ENCODE results near the gene CDH10.

The CDH10 gene

GRCh38 chr5:24555229-24555628 lies 89.5 kb downstream of the CDH10 start:
- DNase-seq, result no peak
- CTCF ChIA-PET, result no interaction called here
- no peaks in the 10 kb centered on the region for H3K36me3 Mint-ChIP-seq
- no peaks in the 10 kb centered on the region for H3K9me3 Mint-ChIP-seq
- no peaks in the 10 kb centered on the region for H3K4me1 Mint-ChIP-seq
- H3K27me3 Mint-ChIP-seq, result no peaks in the 10 kb centered on the region
- no peak overlapping the region for H3K4me3 Mint-ChIP-seq
- no peak overlapping the region for H3K27ac Mint-ChIP-seq

DNA sequence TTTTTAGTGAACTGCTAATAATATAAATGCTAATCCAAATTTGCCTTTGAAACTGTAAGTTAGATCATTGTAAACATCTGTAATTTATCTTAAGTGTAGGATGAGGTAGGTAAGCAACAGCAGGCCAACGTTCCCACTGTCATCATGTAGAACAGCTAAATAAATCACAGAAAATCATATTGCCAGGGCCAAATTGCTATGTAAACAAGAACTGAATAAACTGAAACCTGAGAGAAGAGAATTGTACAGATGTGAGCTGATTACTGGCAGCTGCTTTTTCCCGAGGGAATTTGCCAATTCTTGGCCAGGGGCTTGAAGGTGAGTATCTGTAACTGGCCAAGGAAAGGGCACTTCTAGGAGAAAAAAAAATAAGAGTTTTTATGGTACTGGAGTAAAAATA lies 97.6 kb downstream of the CDH10 start:
- Mint-ChIP-seq H3K4me1 (no peaks in the 10 kb centered on the region), H3K9me3 (peaks cover 5% of the 10 kb centered on the region), H3K36me3 (no peaks in the 10 kb centered on the region), H3K27ac (no peak overlapping the region), H3K4me3 (no peak overlapping the region), H3K27me3 (no peaks in the 10 kb centered on the region)
- DNase-seq, result no peak
- CTCF ChIA-PET, result no interaction called here

- Mint-ChIP-seq H3K36me3 (no peaks in the 10 kb centered on the region), H3K4me3 (no peak overlapping the region)
These were observed 105.2 kb downstream of the CDH10 start for GRCh38 chr5:24539613-24540012.

DNA sequence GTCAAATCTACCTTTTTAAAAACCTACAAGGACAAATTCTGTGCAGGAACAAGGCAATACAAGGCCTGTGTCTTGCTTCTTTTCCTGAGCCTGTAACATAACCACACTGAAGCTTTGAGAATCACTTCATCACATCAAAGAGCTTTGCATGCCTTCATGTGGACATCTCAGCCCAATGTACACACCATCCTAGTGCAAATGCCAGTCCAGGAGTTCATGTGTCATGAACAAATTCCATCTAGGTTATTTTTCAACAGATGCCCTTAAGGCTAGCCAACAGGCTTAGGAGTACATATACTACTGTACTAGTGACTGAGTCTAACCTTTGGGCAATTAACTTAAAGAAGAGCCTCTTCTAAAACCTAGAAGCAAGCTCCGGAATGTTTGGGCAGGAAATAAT lies 106.4 kb downstream of the CDH10 start:
- Mint-ChIP-seq H3K27me3 (no peaks in the 10 kb centered on the region), H3K27ac (no peak overlapping the region), H3K4me3 (no peak overlapping the region), H3K4me1 (no peaks in the 10 kb centered on the region), H3K9me3 (peaks cover 3% of the 10 kb centered on the region), H3K36me3 (no peaks in the 10 kb centered on the region)
- CTCF ChIA-PET, result no interaction called here
- no peak for DNase-seq

More at GRCh38 chr5:24539613-24540012, 105.2 kb downstream of the CDH10 start:
- Mint-ChIP-seq H3K27me3 (no peaks in the 10 kb centered on the region), H3K9me3 (peaks cover 3% of the 10 kb centered on the region), H3K4me1 (no peaks in the 10 kb centered on the region), H3K27ac (no peak overlapping the region)
- no peak for DNase-seq
- CTCF ChIA-PET, result no interaction called here

DNA sequence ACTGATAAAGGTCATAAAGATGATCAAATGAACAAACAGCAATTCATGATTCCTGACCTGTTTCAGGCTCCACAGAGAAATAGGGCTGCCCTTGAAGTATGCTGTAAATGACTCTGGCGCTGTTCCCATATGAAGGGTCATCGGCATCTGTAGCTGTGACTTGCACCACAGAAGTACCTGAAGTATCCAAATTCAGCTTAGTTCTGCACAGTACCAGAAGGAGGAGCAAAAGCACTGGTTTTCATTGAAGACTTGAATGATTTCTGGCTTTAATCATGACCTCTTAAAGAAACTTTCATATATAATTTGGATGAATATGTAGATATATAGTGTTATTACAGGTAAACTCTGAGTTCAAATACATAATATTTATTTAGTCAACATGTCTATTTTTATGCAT lies 109.1 kb downstream of the CDH10 start:
- Mint-ChIP-seq H3K27ac (no peak overlapping the region), H3K9me3 (peaks cover 3% of the 10 kb centered on the region), H3K4me1 (no peaks in the 10 kb centered on the region), H3K4me3 (no peak overlapping the region), H3K27me3 (no peaks in the 10 kb centered on the region), H3K36me3 (no peaks in the 10 kb centered on the region)
- DNase-seq, result no peak
- CTCF ChIA-PET, result no interaction called here

DNA sequence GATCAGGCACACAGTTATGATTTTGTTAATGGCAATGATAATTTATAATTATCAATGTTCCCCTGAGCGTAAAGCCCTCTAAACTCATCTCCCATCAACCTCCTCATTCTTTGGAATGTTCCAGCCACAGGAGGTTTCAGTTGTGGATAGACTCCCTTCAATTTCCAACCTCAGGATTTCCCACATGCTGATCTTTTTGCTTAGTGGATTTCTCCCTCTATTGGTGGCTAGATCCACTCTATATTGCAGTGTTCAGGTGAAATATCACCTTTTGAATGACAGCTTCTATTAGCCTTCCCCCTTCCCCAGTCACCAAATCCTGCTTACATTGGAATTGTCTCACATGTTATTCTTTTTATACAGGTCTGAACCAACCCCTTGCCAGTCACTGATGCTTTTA lies 113.9 kb downstream of the CDH10 start:
- no peak for DNase-seq
- H3K36me3 Mint-ChIP-seq, result no peaks in the 10 kb centered on the region
- H3K9me3 Mint-ChIP-seq, result peaks cover 2% of the 10 kb centered on the region
- CTCF ChIA-PET, result no interaction called here
- H3K27me3 Mint-ChIP-seq, result no peaks in the 10 kb centered on the region
- H3K27ac Mint-ChIP-seq, result no peak overlapping the region
- H3K4me1 Mint-ChIP-seq, result no peaks in the 10 kb centered on the region
- H3K4me3 Mint-ChIP-seq, result no peak overlapping the region

DNA sequence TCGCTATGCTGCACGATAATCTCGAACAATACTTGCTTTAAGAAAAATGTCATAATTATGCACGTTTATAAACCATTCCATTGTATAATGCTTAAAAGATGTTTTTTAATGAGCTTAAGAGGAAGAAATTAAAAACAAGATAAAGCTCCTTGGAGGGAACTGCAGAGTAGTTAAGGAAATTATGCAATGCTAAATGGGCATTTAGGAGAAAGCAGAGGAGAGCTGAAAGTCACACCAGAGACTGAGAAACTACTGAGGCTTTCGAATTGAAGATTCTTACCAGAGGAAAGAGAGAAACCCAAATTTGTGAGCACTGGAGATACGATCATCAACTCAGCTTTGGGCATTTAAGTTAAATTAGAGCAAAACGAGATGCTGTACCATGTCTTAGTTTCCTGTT lies 119.4 kb downstream of the CDH10 start:
- DNase-seq, result no peak
- no peaks in the 10 kb centered on the region for H3K4me1 Mint-ChIP-seq
- H3K9me3 Mint-ChIP-seq, result peaks cover 4% of the 10 kb centered on the region
- no peak overlapping the region for H3K27ac Mint-ChIP-seq
- no peaks in the 10 kb centered on the region for H3K27me3 Mint-ChIP-seq
- H3K36me3 Mint-ChIP-seq, result no peaks in the 10 kb centered on the region
- CTCF ChIA-PET, result no interaction called here
- H3K4me3 Mint-ChIP-seq, result no peak overlapping the region

GRCh38 chr5:24512423-24512822 lies 132.4 kb downstream of the CDH10 start:
- DNase-seq, result no peak
- no peaks in the 10 kb centered on the region for H3K27me3 Mint-ChIP-seq
- CTCF ChIA-PET, result no interaction called here
- peaks cover 8% of the 10 kb centered on the region for H3K9me3 Mint-ChIP-seq
- H3K4me3 Mint-ChIP-seq, result no peak overlapping the region
- H3K27ac Mint-ChIP-seq, result no peak overlapping the region
- H3K4me1 Mint-ChIP-seq, result no peaks in the 10 kb centered on the region
- H3K36me3 Mint-ChIP-seq, result no peaks in the 10 kb centered on the region

DNA sequence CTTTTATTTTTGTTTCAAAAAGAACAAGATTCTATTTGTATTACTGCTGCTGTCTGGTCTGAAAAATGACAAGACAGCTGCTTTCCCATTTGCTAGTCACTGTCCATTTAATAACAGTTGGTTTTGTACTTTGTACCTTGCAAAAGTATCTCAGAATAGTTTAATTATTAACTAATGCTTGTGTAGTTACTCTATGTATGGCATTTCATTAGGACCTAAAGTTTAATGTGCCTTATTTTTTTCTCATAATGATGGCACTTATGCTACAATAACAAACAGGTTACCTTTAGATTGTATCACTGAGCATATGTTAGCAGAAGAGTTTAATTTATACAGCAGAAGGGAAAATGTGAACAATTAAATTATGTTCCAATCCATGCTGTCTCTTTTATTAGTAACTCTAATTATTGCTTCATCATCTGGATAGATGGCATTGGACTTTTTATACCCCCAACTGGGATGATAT lies 134.2 kb downstream of the CDH10 start:
- Mint-ChIP-seq H3K27me3 (no peaks in the 10 kb centered on the region), H3K36me3 (no peaks in the 10 kb centered on the region), H3K4me3 (no peak overlapping the region), H3K4me1 (no peaks in the 10 kb centered on the region), H3K27ac (no peak overlapping the region), H3K9me3 (peaks cover 10% of the 10 kb centered on the region)
- CTCF ChIA-PET, result interaction anchor here (0.6 kb wide), 1 partner anchor 75 kb away, joined by 3 read pairs; no protein-coding TSS in a partner anchor
- DNase-seq, result no peak

GRCh38 chr5:24509943-24510342 lies 134.8 kb downstream of the CDH10 start:
- Mint-ChIP-seq H3K9me3 (peaks cover 9% of the 10 kb centered on the region), H3K27me3 (no peaks in the 10 kb centered on the region), H3K36me3 (no peaks in the 10 kb centered on the region), H3K4me3 (no peak overlapping the region), H3K4me1 (no peaks in the 10 kb centered on the region), H3K27ac (no peak overlapping the region)
- CTCF ChIA-PET, result interaction anchor here (0.6 kb wide), 1 partner anchor 75 kb away, joined by 3 read pairs; no protein-coding TSS in a partner anchor
- no peak for DNase-seq

DNA sequence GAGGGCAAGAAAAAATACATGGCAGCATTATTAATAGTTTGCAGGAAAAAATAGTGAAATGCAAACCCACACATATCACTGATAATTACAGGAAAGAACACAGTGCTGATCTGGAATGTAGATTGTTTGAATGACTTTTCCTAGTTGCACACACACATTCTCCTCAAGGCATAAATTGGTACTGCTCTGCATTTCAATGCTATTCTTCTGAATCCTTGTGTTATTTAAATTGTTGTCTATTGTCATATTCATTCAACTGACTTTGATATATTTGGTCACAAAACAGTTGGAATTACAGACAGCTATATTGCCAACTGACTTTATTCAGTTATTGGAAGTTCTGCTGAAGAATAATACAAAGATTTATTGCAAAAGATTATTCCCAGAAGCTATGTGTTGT lies 139.5 kb downstream of the CDH10 start:
- no peaks in the 10 kb centered on the region for H3K27me3 Mint-ChIP-seq
- H3K9me3 Mint-ChIP-seq, result peaks cover 3% of the 10 kb centered on the region
- H3K4me3 Mint-ChIP-seq, result no peak overlapping the region
- CTCF ChIA-PET, result no interaction called here
- no peaks in the 10 kb centered on the region for H3K4me1 Mint-ChIP-seq
- no peak overlapping the region for H3K27ac Mint-ChIP-seq
- no peak for DNase-seq
- H3K36me3 Mint-ChIP-seq, result no peaks in the 10 kb centered on the region

DNA sequence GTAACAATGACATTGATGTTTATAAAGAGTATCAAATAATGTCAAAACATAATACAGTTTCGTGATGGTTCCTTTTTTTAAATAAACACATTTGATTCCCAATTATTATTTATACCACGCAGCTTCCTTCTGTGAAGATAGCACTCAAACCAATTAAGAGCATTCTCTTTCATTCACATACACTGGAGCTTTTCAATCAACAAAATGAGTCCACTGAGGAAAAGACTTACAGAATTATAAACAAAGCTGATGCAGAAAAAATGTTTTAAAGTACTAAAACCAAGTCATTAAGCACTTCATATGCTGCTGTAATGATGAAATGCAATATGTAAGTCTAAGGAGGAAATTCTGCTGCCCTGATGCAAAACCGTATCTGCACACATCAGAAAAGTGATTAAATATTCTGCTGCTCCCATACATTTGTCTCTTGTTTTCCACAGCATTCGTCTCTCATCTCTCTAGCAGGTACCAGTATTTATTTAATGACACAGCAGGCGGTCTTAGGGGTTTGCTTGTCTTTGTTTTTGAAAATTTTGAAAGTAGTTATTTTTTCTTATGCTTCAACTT lies 147.1 kb downstream of the CDH10 start:
- Mint-ChIP-seq H3K36me3 (no peaks in the 10 kb centered on the region), H3K4me1 (no peaks in the 10 kb centered on the region), H3K27ac (no peak overlapping the region), H3K4me3 (no peak overlapping the region), H3K27me3 (no peaks in the 10 kb centered on the region), H3K9me3 (peaks cover 2% of the 10 kb centered on the region)
- CTCF ChIA-PET, result no interaction called here
- DNase-seq, result no peak

- CTCF ChIA-PET, result no interaction called here
- H3K4me3 Mint-ChIP-seq, result no peak overlapping the region
- no peak overlapping the region for H3K27ac Mint-ChIP-seq
- H3K27me3 Mint-ChIP-seq, result no peaks in the 10 kb centered on the region
- no peaks in the 10 kb centered on the region for H3K36me3 Mint-ChIP-seq
- no peaks in the 10 kb centered on the region for H3K4me1 Mint-ChIP-seq
- peaks cover 2% of the 10 kb centered on the region for H3K9me3 Mint-ChIP-seq
- DNase-seq, result no peak
These were observed 147.6 kb downstream of the CDH10 start for GRCh38 chr5:24497145-24497544.

DNA sequence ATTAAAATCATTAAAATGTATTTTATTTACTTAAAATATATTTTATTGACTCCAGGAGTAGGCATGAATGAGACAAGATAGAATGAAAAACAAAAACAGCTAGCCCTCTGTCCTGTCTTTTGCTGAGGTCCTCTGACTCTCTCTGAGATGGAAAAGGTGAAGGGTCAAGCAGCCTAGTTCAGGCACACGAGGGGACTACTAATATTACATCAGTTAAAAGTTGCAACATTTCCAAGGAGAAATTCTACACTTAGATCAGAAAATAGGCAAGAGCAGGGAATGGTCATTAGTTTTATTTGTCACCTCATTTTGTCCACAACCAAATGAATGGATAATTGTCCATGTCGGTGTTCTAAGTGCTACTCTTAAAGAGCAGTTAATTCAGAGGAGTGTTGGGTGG lies 148.5 kb downstream of the CDH10 start:
- CTCF ChIA-PET, result no interaction called here
- no peak overlapping the region for H3K27ac Mint-ChIP-seq
- no peaks in the 10 kb centered on the region for H3K36me3 Mint-ChIP-seq
- DNase-seq, result no peak
- peaks cover 2% of the 10 kb centered on the region for H3K9me3 Mint-ChIP-seq
- no peak overlapping the region for H3K4me3 Mint-ChIP-seq
- no peaks in the 10 kb centered on the region for H3K27me3 Mint-ChIP-seq
- no peaks in the 10 kb centered on the region for H3K4me1 Mint-ChIP-seq

DNA sequence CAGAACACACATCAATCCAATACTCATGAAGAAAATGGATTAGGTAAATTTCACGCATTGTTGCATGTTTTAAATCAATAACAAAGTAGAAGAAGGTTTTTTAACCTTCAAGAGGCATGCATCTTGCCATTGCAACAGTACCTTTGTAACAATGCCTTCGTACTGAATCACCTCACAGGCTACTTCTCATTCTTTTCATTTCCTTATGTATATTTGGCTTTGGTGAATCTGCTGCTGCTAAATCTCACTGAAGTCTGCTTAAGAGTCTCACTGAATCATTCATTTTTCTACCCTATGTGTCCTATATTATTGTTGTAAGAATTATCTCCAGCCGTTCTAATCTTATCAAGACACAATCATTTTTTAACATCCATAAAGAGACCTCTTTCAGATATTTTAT lies 152.5 kb downstream of the CDH10 start:
- no peak overlapping the region for H3K4me3 Mint-ChIP-seq
- peaks cover 10% of the 10 kb centered on the region for H3K9me3 Mint-ChIP-seq
- no peaks in the 10 kb centered on the region for H3K4me1 Mint-ChIP-seq
- no peaks in the 10 kb centered on the region for H3K27me3 Mint-ChIP-seq
- CTCF ChIA-PET, result no interaction called here
- H3K27ac Mint-ChIP-seq, result no peak overlapping the region
- DNase-seq, result no peak
- no peaks in the 10 kb centered on the region for H3K36me3 Mint-ChIP-seq

GRCh38 chr5:24491490-24491889 lies 153.3 kb downstream of the CDH10 start:
- DNase-seq, result no peak
- H3K36me3 Mint-ChIP-seq, result no peaks in the 10 kb centered on the region
- H3K4me3 Mint-ChIP-seq, result no peak overlapping the region

More at GRCh38 chr5:24491490-24491889, 153.3 kb downstream of the CDH10 start:
- CTCF ChIA-PET, result no interaction called here
- Mint-ChIP-seq H3K27ac (no peak overlapping the region), H3K4me1 (no peaks in the 10 kb centered on the region), H3K9me3 (peaks cover 8% of the 10 kb centered on the region), H3K27me3 (no peaks in the 10 kb centered on the region)
